Sigmoid colon (tissue), 4 donors: ENCODE measurements around the gene KCNA10.

Source experiments
- EP300 ChIP-seq, 4 donors: sonication (generic); formaldehyde crosslinking; IDR thresholded peaks; one replicate each; pipeline ENCODE4 v1.6.1; 2017; ENCODE audit warnings: antibody characterized with exemption in 4 of 4
- POLR2A ChIP-seq, 2 donors: fragments of 450-650 bp; IDR thresholded peaks; one replicate each; pipeline ENCODE4 v1.6.1; 2016; ENCODE audit warnings: antibody characterized with exemption in 2 of 2, mild to moderate bottlenecking in 2 of 2, moderate library complexity in 2 of 2
- TF ChIP-seq, protein P1 (sequence below), 4 experiments: fragments of 450-650 bp in 3 of 4; fragments of 200-600 bp in 1 of 4; IDR thresholded peaks; one replicate each; pipeline ENCODE4 v1.5.1; 2016 to 2019; ENCODE audit warnings: antibody characterized with exemption in 4 of 4, mild to moderate bottlenecking in 3 of 4, moderate library complexity in 2 of 4

DNA sequence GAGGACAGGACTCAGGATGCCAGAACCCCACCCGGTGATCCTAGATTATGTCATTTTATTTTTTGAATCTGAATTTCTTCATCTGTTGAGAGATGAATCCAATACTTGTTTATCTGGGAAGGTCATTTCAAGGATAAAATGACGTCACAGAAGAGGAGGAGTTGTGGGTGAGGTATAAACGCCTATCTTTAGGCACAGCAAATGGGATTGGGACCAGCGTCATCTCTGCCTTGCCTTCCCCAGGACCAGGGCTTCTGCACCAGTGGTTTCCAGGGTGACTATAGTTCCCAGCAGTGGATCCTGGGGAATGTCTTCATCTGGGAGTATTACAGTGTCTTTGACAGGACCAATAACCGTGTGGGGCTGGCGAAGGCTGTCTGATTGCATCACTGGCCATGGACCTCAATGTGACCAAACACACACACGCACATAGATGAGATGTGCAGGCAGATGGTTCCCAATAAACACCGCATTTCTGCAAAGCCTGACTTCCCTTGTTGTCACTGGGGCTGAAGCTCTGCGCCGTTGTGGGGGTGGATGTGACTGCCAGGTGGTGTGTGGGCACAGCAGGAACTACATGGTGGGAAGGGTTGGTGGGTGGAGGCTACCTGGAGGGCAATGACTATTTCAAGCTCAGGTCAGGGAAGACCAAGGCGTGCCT is 28.1 kb downstream of the KCNA10 start:
- TF ChIP-seq, protein P1, sequence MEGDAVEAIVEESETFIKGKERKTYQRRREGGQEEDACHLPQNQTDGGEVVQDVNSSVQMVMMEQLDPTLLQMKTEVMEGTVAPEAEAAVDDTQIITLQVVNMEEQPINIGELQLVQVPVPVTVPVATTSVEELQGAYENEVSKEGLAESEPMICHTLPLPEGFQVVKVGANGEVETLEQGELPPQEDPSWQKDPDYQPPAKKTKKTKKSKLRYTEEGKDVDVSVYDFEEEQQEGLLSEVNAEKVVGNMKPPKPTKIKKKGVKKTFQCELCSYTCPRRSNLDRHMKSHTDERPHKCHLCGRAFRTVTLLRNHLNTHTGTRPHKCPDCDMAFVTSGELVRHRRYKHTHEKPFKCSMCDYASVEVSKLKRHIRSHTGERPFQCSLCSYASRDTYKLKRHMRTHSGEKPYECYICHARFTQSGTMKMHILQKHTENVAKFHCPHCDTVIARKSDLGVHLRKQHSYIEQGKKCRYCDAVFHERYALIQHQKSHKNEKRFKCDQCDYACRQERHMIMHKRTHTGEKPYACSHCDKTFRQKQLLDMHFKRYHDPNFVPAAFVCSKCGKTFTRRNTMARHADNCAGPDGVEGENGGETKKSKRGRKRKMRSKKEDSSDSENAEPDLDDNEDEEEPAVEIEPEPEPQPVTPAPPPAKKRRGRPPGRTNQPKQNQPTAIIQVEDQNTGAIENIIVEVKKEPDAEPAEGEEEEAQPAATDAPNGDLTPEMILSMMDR (IDR thresholded peaks at IDR 0.05): no peak
- no peak for TF ChIP-seq POLR2A (IDR thresholded peaks at IDR 0.05)
- TF ChIP-seq EP300 (IDR thresholded peaks at IDR 0.05): no peak
